WI38 (cell line): ENCODE measurements around the gene CIITA.
A peak's percentile ranks its signal among the peaks of the same experiment; 100 is the strongest.
"Not testable (repeated sequence)": the region's sequence is repeated elsewhere in the genome, so short reads cannot be mapped to it uniquely, and the experiment has no call there.

ENCODE experiments used
- H3K4me3 ChIP-seq: 2 replicates; pipeline ENCODE4 v1.5.1; 2011; ENCODE audit warnings: low read depth, mild to moderate bottlenecking, control low read depth, low read length
- TF ChIP-seq, protein P1 (sequence below): IDR thresholded peaks from 2 replicates; pipeline ENCODE4 v1.5.1; 2012; ENCODE audit warnings: low read depth, mild to moderate bottlenecking, control low read depth, low read length

Gene CIITA

DNA sequence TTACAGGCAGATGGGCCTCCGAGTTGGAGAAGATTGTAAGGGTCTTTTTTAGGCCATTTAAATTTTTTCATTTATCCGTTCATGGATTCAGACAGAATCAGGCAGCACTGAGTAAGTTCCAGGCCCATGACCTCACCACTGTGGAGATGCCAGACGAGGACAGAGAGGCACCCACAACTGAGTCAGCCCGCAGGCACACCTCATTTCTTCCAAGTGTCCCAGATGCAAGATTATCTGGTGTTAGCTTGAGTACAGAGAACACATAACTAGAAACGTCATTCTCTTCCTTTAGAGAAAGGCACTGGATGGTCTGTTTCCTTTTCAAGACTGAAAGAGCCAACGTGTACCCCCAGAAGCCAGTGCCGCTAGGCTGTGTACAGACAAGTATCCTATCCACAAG, 84.2 kb downstream of the CIITA start:
- no peak overlapping the region for H3K4me3 ChIP-seq
- TF ChIP-seq, protein P1, sequence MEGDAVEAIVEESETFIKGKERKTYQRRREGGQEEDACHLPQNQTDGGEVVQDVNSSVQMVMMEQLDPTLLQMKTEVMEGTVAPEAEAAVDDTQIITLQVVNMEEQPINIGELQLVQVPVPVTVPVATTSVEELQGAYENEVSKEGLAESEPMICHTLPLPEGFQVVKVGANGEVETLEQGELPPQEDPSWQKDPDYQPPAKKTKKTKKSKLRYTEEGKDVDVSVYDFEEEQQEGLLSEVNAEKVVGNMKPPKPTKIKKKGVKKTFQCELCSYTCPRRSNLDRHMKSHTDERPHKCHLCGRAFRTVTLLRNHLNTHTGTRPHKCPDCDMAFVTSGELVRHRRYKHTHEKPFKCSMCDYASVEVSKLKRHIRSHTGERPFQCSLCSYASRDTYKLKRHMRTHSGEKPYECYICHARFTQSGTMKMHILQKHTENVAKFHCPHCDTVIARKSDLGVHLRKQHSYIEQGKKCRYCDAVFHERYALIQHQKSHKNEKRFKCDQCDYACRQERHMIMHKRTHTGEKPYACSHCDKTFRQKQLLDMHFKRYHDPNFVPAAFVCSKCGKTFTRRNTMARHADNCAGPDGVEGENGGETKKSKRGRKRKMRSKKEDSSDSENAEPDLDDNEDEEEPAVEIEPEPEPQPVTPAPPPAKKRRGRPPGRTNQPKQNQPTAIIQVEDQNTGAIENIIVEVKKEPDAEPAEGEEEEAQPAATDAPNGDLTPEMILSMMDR, result no peak

DNA sequence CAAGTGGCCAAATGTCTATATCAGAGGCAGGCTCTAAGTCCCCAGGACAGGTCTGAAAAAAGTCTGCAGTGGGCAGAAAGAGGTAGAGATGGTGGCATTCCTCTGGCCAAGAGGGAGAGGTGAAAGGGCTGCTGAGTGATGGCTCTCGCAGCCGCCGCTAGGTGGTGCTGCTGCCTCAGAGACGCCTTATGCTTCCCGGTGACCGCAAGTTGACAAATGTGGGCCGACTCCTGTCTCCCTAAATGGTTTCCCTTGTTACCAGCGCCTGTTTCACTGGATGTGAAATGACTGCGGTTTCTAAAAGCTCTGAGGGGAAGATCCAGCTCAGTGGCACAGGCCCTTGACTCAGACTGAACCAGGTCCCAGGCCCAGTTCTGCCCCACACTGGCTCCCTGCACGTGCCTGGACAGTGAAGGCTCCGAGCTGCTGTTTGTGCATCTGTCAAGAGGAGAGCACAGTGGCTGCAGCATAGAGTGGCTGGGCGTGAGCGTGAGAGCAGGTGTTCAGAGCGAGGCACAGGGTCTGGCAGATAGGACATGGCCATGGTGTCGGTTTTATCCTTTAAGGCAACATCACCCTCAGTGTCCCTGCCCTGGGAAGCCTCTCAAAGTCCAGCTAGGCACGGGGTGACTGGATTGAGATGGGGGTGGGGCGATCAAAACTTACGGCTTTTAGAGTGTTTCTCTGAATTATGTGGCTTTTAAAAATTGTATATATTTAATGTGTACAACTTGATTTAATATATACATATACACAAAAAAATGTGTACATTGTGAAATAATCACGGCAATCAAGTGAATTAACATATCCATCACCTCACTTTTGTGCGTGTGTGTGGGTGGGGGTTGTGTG, 87.3 kb downstream of the CIITA start:
- H3K4me3 ChIP-seq, result no peak overlapping the region

DNA sequence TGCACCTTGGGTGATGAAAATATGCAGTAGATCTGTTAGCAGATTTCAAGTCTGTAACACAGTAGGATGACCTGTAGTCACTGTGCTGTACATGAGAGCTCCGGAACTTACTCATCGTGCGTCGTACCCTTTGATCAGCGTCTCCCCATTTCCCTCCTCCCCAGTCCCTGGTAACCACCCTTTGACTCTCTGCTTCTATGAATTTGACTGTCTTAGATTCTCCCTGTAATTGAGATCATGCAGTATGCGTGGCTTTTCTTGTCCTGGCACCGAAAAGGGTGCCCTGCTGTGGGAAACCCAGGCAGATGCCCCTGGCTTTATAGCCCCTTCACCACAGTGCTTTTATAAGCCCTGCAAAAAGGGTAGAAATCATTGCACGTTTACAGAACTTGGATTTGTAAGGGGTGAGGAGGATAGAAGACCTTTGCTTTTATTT, 87.9 kb downstream of the CIITA start:
- no peak overlapping the region for H3K4me3 ChIP-seq

More for the DNA sequence above, 87.3 kb downstream of the CIITA start:
- TF ChIP-seq, protein P1, result peak; percentile 88

DNA sequence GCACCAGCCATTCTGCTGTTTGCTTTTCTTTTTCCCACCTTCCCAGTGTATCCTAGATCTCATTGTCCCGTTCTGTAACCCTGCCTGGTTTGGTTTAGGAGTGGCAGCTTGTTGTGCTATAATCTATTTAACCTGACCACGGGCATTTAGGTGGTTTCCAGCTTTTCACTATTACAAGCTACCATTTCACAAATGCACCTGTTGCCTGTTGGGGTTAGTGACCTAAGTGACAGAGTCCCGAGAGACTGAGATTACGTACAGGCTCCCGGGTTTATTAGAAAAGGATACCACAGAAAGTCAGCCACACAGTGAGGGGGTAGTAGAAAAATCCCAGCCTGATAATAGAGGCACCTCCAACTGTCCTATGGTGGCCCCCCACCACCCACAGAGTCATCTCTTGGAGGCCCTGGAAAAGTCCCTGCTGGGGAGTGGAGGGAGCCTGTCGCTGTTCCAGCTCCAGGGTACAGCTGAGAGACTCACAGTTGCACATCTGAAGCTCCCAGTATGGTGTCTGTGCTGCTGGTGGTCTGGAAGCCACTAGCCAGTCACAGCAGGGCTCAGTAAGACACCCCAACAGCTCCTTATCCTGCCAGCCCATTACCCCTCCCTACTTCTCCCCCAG, 88.5 kb downstream of the CIITA start:
- no peak overlapping the region for H3K4me3 ChIP-seq
- TF ChIP-seq, protein P1, result no peak

More for the DNA sequence above, 87.9 kb downstream of the CIITA start:
- TF ChIP-seq, protein P1, result no peak

DNA sequence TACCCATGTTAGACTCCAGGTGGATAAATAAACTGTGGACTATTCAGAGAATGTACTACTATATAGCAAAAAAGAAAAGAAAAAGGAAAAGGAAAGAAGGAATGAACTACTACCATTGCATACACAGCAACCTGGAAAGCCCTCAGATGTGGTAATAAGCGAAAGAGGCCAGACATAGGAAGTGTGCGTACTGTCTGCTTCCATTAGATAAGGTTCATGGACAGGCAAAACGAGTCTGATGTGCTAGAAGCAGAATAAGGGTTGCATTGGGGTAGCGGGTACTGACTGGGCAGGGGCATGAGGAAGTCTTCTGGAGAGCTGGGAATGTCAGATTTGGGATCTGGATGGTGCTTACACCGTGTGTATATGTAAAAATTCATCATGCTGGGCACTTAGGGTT, 89.1 kb downstream of the CIITA start:
- no peak overlapping the region for H3K4me3 ChIP-seq
- TF ChIP-seq, protein P1, result no peak

DNA sequence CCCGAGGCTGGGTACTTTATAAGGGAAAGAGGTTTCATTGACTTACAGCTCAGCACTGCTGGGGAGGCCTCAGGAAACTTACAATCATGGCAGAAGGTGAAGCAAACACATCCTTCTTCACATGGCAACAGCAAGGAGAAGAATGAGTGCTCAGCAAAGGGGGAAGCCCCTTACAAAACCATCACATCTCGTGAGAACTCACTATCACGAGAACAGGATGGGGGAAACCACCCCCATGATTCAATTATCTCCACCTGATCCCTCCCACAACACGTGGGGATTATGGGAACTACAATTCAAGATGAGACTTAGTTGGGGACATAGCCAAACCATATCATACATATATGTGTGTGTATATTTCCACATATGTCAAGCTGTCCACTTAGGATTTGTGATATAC, 89.6 kb downstream of the CIITA start:
- H3K4me3 ChIP-seq, result not testable (repeated sequence)

DNA sequence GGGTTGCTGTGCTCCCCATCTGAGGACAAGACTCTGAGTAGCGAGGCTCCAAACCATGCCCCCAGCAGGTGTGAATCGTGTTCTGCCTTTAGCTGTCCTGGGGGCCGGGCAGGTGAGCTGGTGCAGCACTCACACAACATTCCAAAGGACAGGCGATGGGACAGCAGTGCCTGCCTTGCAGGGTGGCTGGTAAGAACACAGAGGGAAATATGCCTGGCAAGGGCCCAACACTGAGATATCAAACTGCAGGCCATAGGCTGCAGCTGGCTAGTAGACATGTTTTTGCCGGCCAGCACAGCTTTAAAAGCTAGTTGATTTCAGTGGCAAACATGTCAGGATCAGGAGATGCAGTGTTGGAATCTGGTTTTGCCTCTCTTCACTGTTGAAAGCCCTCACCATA, 91.0 kb downstream of the CIITA start:
- TF ChIP-seq, protein P1, result no peak

More for the DNA sequence above, 91.0 kb downstream of the CIITA start:
- H3K4me3 ChIP-seq, result no peak overlapping the region
